OCI-LY7 (cell line): Measurements from ENCODE around the gene PCED1B. TPM values are rescaled to one million over a fixed set of nuclear protein-coding genes. Genes with fewer than 3 reads are reported as not detected.
A peak's percentile ranks its signal among the peaks of the same experiment; 100 is the strongest.

Experiments
- BruUV-seq: library from RNA; stranded (reverse); fragments of 400-500 nt; replicated peaks from 2 replicates; lab custom pipeline; 2021; lab: Mats Ljungman, UMichigan
- CTCF ChIA-PET: fragments of 300-600 bp; sonication (Branson Sonifier 250); formaldehyde crosslinking; loops from one replicate; lab custom pipeline; 2022; ENCODE audit warnings: antibody characterized with exemption; ENCODE audit not compliant: unreplicated experiment; lab: Charles Lee
- POLR2A ChIA-PET: fragments of 300-600 bp; sonication (Branson Sonifier 250); formaldehyde crosslinking; loops from one replicate; lab custom pipeline; 2022; ENCODE audit warnings: antibody characterized with exemption; lab: Charles Lee
- DNase-seq: peaks from one replicate; pipeline ENCODE4 v3.0.0-alpha.2; 2015; ENCODE audit warnings: low spot score
- H2AFZ ChIP-seq: fragments of 200-600 bp; sonication (generic), shearing (Covaris generic); 2 replicates; pipeline ENCODE4 v1.6.1; 2014; ENCODE audit warnings: mild to moderate bottlenecking, antibody characterized with exemption, low read length, moderate library complexity
- H3K27ac ChIP-seq: fragments of 200-600 bp; sonication (generic); 2 replicates; pipeline ENCODE4 v1.5.1; 2014; ENCODE audit warnings: mixed run types, low read depth, mild to moderate bottlenecking, moderate library complexity, low read length, inconsistent platforms; ENCODE audit not compliant: poor library complexity, severe bottlenecking
- H3K36me3 ChIP-seq: fragments of 200-600 bp; sonication (generic); 2 replicates; pipeline ENCODE4 v1.6.1; 2014; ENCODE audit warnings: mild to moderate bottlenecking, antibody characterized with exemption, low read length, moderate library complexity, mixed read lengths; ENCODE audit not compliant: insufficient read depth
- H3K4me1 ChIP-seq: fragments of 200-600 bp; sonication (generic); 2 replicates; pipeline ENCODE4 v1.5.1; 2014; ENCODE audit warnings: mild to moderate bottlenecking, low read length; ENCODE audit not compliant: insufficient read depth, poor library complexity, severe bottlenecking
- H3K4me2 ChIP-seq: fragments of 200-600 bp; sonication (generic); 2 replicates; pipeline ENCODE4 v1.6.1; 2014; ENCODE audit warnings: mild to moderate bottlenecking, low read length
- H3K4me3 ChIP-seq: fragments of 200-600 bp; sonication (generic); 2 replicates; pipeline ENCODE4 v1.5.1; 2014; ENCODE audit warnings: mild to moderate bottlenecking, low read depth, low read length; ENCODE audit not compliant: poor library complexity, severe bottlenecking
- H3K79me2 ChIP-seq: fragments of 200-600 bp; sonication (generic); 2 replicates; pipeline ENCODE4 v1.6.1; 2016; ENCODE audit warnings: low read depth, mild to moderate bottlenecking, low read length, moderate library complexity, mixed read lengths; ENCODE audit not compliant: insufficient read depth
- H3K9me2 ChIP-seq: fragments of 200-600 bp; sonication (generic); 2 replicates; pipeline ENCODE4 v1.6.1; 2016; ENCODE audit warnings: mild to moderate bottlenecking, low read length, mixed read lengths; ENCODE audit not compliant: insufficient read depth
- H3K9me3 ChIP-seq: fragments of 200-600 bp; sonication (generic); 2 replicates; pipeline ENCODE4 v1.6.1; 2014; ENCODE audit warnings: mild to moderate bottlenecking, mixed run types, low read length, mixed read lengths
- H4K20me1 ChIP-seq: fragments of 200-600 bp; sonication (generic); 2 replicates; pipeline ENCODE4 v1.6.1; 2014; ENCODE audit warnings: mild to moderate bottlenecking, antibody characterized with exemption, low read length, moderate library complexity, mixed read lengths; ENCODE audit not compliant: insufficient read depth
- CTCF ChIP-seq: fragments of 200-600 bp; sonication (generic); conservative IDR thresholded peaks from 2 replicates; pipeline ENCODE4 v1.5.1; 2014; ENCODE audit warnings: mild to moderate bottlenecking, antibody characterized with exemption, low read length, moderate library complexity, mixed read lengths
- EZH2phosphoT487 ChIP-seq: fragments of 200-600 bp; sonication (generic); IDR thresholded peaks from 2 replicates; pipeline ENCODE4 v1.6.1; 2018; ENCODE audit warnings: low read depth, borderline replicate concordance, mild to moderate bottlenecking, mixed run types, antibody characterized with exemption, low read length, moderate library complexity, mixed read lengths
- intact Hi-C: fragments of 100-400 bp; cut with micrococcal nuclease; formaldehyde crosslinking; loops from one replicate; pipeline ENCODE4 v1.10.0; 2022; ENCODE audit not compliant: unreplicated experiment
- total RNA-seq, 2 experiments: library from RNA; depleted of rRNA in 1 of 2; stranded (reverse); fragments of >200 nt in 1 of 2; shearing (Covaris generic) in 1 of 2; gene quantifications; 2 replicates each; pipeline ENCODE4 v1.2.3, GENCODE V29; 2014 to 2022

PCED1B gene
- total RNA-seq, 2 experiments from 2014 or later, result 8.4 to 24.3 TPM

- no peak for DNase-seq
- H3K9me3 ChIP-seq, result no peaks in the 10 kb centered on the region; the same call in 1 of the 2 replicates
- no peaks in the 10 kb centered on the region for H3K9me2 ChIP-seq
- no peak overlapping the region for H3K4me3 ChIP-seq
- ChIA-PET CTCF (no interaction called here), POLR2A (interaction anchor here (2.5 to 3.7 kb wide), 3 partner anchors 12 to 67 kb away, joined by 8 to 108 read pairs (median 33); no protein-coding TSS in a partner anchor)
- intact Hi-C loops, result no loop called here
- TF ChIP-seq EZH2phosphoT487 (no peak), CTCF (no peak)
- peaks cover 29% of the 10 kb centered on the region for H3K4me1 ChIP-seq
- no peak overlapping the region for H3K27ac ChIP-seq
- peaks cover 52% of the 10 kb centered on the region for H3K36me3 ChIP-seq
- H3K4me2 ChIP-seq, result no peak overlapping the region
- no peak overlapping the region for H2AFZ ChIP-seq
- peaks cover 3% of the 10 kb centered on the region; the same call in 1 of the 2 replicates for H3K79me2 ChIP-seq
- no TSS peak for BruUV-seq
- H4K20me1 ChIP-seq, result no peaks in the 10 kb centered on the region; the same call in 1 of the 2 replicates
Observed at GRCh38 chr12:47205532-47206449, 126.4 kb downstream of the PCED1B start.

- BruUV-seq, result no TSS peak
Observed at GRCh38 chr12:47206450-47207339, 127.3 kb downstream of the PCED1B start.

More at GRCh38 chr12:47206450-47207339, 127.3 kb downstream of the PCED1B start:
- DNase-seq, result no peak
- Histone ChIP-seq H3K9me3 (no peaks in the 10 kb centered on the region; the same call in 1 of the 2 replicates), H4K20me1 (no peaks in the 10 kb centered on the region; the same call in 1 of the 2 replicates), H3K36me3 (peaks cover 56% of the 10 kb centered on the region), H3K9me2 (no peaks in the 10 kb centered on the region), H3K4me3 (peak overlapping the region; percentile 28), H3K4me1 (peaks cover 29% of the 10 kb centered on the region), H3K79me2 (peaks cover 7% of the 10 kb centered on the region; the same call in 1 of the 2 replicates), H3K27ac (peak overlapping the region; percentile 77), H3K4me2 (peak overlapping the region; percentile 62), H2AFZ (no peak overlapping the region)
- ChIA-PET CTCF (interaction anchor here (0.6 to 2.3 kb wide), 7 partner anchors 10 to 99 kb away, joined by 3 to 11 read pairs (median 3); no protein-coding TSS in a partner anchor), POLR2A (interaction anchor here (0.5 to 3.7 kb wide), 17 partner anchors 10 to 182 kb away, joined by 3 to 108 read pairs (median 6); no protein-coding TSS in a partner anchor)
- intact Hi-C loops, result loop anchor here (1.0 kb wide), 1 partner anchor 10 kb away; no protein-coding TSS in a partner anchor
- TF ChIP-seq EZH2phosphoT487 (no peak), CTCF (no peak)
